ENCODE measurements around the gene TRPV3.

DNA sequence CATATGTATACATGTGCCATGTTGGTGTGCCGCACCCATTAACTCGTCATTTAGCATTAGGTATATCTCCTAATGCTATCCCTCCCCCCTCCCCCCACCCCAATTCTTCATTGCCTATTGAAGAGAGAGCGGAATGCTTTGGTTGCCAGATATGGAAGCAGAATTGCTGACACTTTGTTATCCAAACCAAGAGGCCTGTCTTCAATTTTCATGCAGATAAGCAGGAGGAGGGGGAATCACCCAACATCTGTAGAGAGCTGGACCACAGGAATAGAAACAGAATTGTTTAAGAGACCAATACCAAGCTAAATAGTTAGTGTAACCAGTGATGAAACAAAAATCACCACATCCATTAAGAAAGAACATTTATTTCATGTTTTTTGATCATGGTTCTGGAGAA, 74.8 kb downstream of the TRPV3 start:
- TF ChIP-seq POLR2A (IDR thresholded peaks at IDR 0.05; ENCODE audit: low read length) (no peak), GATA1 (IDR thresholded peaks at IDR 0.05; ENCODE audit: low read depth, low read length) (no peak)
